ENCODE measurements around the gene LRIG1. TPM values are rescaled to one million over a fixed set of nuclear protein-coding genes. Genes with fewer than 3 reads are reported as not detected.

LRIG1 gene
- total and polyA plus RNA-seq, 2 of the 8 experiments (the other 6 are each of a cell fraction or from before 2014, with no cell fraction given), result 78.1 to 88.7 TPM

DNA sequence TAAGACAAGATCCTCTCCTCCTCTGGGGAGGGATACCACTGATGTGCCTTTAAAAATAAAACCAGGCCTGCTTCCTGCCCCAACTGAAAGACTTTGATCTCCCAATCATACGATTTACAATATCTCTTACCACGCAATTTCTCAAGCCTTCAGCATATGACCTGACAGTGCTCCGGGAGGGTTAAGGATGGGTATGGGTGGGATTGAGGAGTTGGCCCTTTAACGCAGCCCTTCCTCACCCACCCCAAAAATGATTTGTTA is 67.4 kb downstream of the LRIG1 start:
- peaks cover 6 to 31% (median 27%) of the 10 kb centered on the region in 4 experiments for H3K4me1 ChIP-seq (replicated peaks in 1 of 4; ENCODE audit: control insufficient read depth in 3 of 4, insufficient read depth in 4 of 4, low read length in 3 of 4)
- no peak overlapping the region for H2BK15ac ChIP-seq (ENCODE audit: low read length)
- H2AK5ac ChIP-seq (ENCODE audit: low read depth, low read length), result no peak overlapping the region
- H3K27ac ChIP-seq (ENCODE audit: low read depth, low read length), result no peak overlapping the region
- peaks cover 32% of the 10 kb centered on the region for H3K79me1 ChIP-seq (ENCODE audit: low read depth, low read length)
- H2BK5ac ChIP-seq (ENCODE audit: low read depth, low read length), result no peak overlapping the region
- H3K79me2 ChIP-seq (ENCODE audit: control insufficient read depth in 1 of 2, insufficient read depth in 2 of 2, low read length in 2 of 2), result peaks cover 11 to 100% of the 10 kb centered on the region in 2 experiments
- H3K18ac ChIP-seq (ENCODE audit: extremely low read depth, low read length), result no peak overlapping the region
- H3K23me2 ChIP-seq (ENCODE audit: low read depth, low read length), result no peaks in the 10 kb centered on the region
- no peak overlapping the region for H3K14ac ChIP-seq (ENCODE audit: insufficient read length)
- no peaks in the 10 kb centered on the region for H3K9me3 ChIP-seq (ENCODE audit: insufficient read depth in 2 of 2, low read depth in 1 of 2, low read length in 1 of 2)
- no peak overlapping the region for H3K56ac ChIP-seq (replicated peaks; ENCODE audit: insufficient read length, low read depth, low read length)
- peaks cover 30 to 43% of the 10 kb centered on the region in 2 experiments for H4K20me1 ChIP-seq (replicated peaks in 1 of 2; ENCODE audit: control insufficient read depth in 1 of 2, insufficient read depth in 2 of 2, low read length in 2 of 2)
- FAIRE-seq, result no peak
- H3K36me3 ChIP-seq (ENCODE audit: control insufficient read depth in 2 of 4, insufficient read depth in 4 of 4, low read length in 3 of 4), result peaks cover 0 to 4% (median 2%) of the 10 kb centered on the region in 4 experiments; a peak in 2 of 8 replicates
- CTCF ChIA-PET (ENCODE audit: partially characterized antibody), result interaction anchor here (1.0 to 3.3 kb wide), 2 partner anchors 25 to 388 kb away, joined by 3 to 14 read pairs; no protein-coding TSS in a partner anchor
- no peak overlapping the region for H3K4me3 ChIP-seq (ENCODE audit: extremely low read depth in 1 of 4, insufficient read depth in 2 of 4, low read depth in 3 of 4, low read length in 4 of 4)
- H4K5ac ChIP-seq (ENCODE audit: insufficient read length, low read depth, low read length), result no peak overlapping the region
- WGBS, 2 experiments (ENCODE audit: extremely low coverage in 1 of 2, insufficient coverage in 1 of 2, insufficient read length in 1 of 2, insufficient replicate concordance in 2 of 2, low coverage in 1 of 2, low lambda C conversion rate in 2 of 2, missing lambda C conversion rate in 1 of 2), result 89% methylated on average over 4 of the region's 4 CpGs; no CpG with 5 or more reads in 1 of the 2 experiments
- H3K23ac ChIP-seq (ENCODE audit: insufficient read length), result no peak overlapping the region
- no peak overlapping the region for H2AFZ ChIP-seq (ENCODE audit: low read length)
- H3K9ac ChIP-seq (replicated peaks in 1 of 4; ENCODE audit: extremely low read depth in 1 of 4, low read depth in 3 of 4, low read length in 3 of 4), result no peak overlapping the region
- no peak overlapping the region for H2BK20ac ChIP-seq (ENCODE audit: low read length)
- H3K27me3 ChIP-seq (replicated peaks in 1 of 4; ENCODE audit: control insufficient read depth in 3 of 4, extremely low read depth in 1 of 4, insufficient read depth in 3 of 4, low read length in 3 of 4), result no peaks in the 10 kb centered on the region
- no peak overlapping the region for H3K4ac ChIP-seq (replicated peaks; ENCODE audit: insufficient read length, low read depth, low read length)
- H4K8ac ChIP-seq (ENCODE audit: extremely low read depth, insufficient read depth, low read length), result no peak overlapping the region
- DNase-seq (ENCODE audit: low read depth in 1 of 2, low spot score in 2 of 2), result no peak
- no peak overlapping the region for H3K4me2 ChIP-seq (ENCODE audit: insufficient read depth in 1 of 2, low read depth in 2 of 2, low read length in 2 of 2)
- H4K91ac ChIP-seq (replicated peaks; ENCODE audit: insufficient read length, low read length), result no peak overlapping the region
- no peak overlapping the region for H2BK12ac ChIP-seq (ENCODE audit: low read depth, low read length)
- POLR2A ChIA-PET (ENCODE audit: partially characterized antibody), result no interaction called here
- no peak overlapping the region for H2BK120ac ChIP-seq (replicated peaks; ENCODE audit: low read depth, low read length)
- no peak for TF ChIP-seq RNF2 (IDR thresholded peaks at IDR 0.05; ENCODE audit: borderline replicate concordance, low read depth, low read length, missing control alignments, poor library complexity, severe bottlenecking)
- TF ChIP-seq, protein P1, sequence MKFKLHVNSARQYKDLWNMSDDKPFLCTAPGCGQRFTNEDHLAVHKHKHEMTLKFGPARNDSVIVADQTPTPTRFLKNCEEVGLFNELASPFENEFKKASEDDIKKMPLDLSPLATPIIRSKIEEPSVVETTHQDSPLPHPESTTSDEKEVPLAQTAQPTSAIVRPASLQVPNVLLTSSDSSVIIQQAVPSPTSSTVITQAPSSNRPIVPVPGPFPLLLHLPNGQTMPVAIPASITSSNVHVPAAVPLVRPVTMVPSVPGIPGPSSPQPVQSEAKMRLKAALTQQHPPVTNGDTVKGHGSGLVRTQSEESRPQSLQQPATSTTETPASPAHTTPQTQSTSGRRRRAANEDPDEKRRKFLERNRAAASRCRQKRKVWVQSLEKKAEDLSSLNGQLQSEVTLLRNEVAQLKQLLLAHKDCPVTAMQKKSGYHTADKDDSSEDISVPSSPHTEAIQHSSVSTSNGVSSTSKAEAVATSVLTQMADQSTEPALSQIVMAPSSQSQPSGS (IDR thresholded peaks at IDR 0.05; ENCODE audit: low read length), result no peak
- no peak for TF ChIP-seq KDM1A (IDR thresholded peaks at IDR 0.05; ENCODE audit: borderline replicate concordance, low read length)
- TF ChIP-seq SP1 (IDR thresholded peaks at IDR 0.05; ENCODE audit: low read depth, low read length), result no peak
- no peak for TF ChIP-seq TBP (IDR thresholded peaks at IDR 0.05; ENCODE audit: low read depth, low read length)
- no peak for TF ChIP-seq GTF2F1 (IDR thresholded peaks at IDR 0.05; ENCODE audit: borderline replicate concordance, low read depth, low read length)
